CD14-positive monocyte (primary cell): ENCODE results near the gene SLC26A9. TPM values are rescaled to one million over a fixed set of nuclear protein-coding genes. Genes with fewer than 3 reads are reported as not detected.

Source experiments
- DNase-seq, 3 donors: peaks; one replicate each; pipeline ENCODE4 v3.0.0-alpha.2; 2011 to 2022
- H2AFZ ChIP-seq: 2 replicates; pipeline ENCODE4 v1.6.0; 2012; ENCODE audit warnings: mild to moderate bottlenecking, low read depth, low read length, inconsistent platforms; ENCODE audit not compliant: insufficient read depth, poor library complexity, severe bottlenecking
- H3K27ac ChIP-seq, 2 donors: 1 replicate in 1 of 2; 2 replicates in 1 of 2; pipeline ENCODE4 v1.5.1; 2012 to 2013; ENCODE audit warnings: low read length in 2 of 2, control low read depth in 1 of 2, inconsistent platforms in 1 of 2, low read depth in 1 of 2, mild to moderate bottlenecking in 1 of 2
- H3K27me3 ChIP-seq, 2 donors: one replicate each; pipeline versions ENCODE4 v1.6.0 to v1.6.1; 2011 to 2013; ENCODE audit warnings: low read length in 2 of 2; ENCODE audit not compliant: control insufficient read depth in 2 of 2, insufficient read depth in 2 of 2
- H3K36me3 ChIP-seq, 2 donors: replicated peaks in 1 of 2; 1 replicate in 1 of 2; 2 replicates in 1 of 2; pipeline versions ENCODE4 v1.5.1 to v1.6.1; 2012 to 2013; ENCODE audit warnings: low read length in 2 of 2, control low read depth in 1 of 2, inconsistent platforms in 1 of 2, mild to moderate bottlenecking in 1 of 2; ENCODE audit not compliant: insufficient read depth in 2 of 2, control insufficient read depth in 1 of 2
- H3K4me1 ChIP-seq, 2 donors: 1 replicate in 1 of 2; 2 replicates in 1 of 2; pipeline versions ENCODE4 v1.5.1 to v1.6.1; 2012 to 2013; ENCODE audit warnings: low read length in 2 of 2, control low read depth in 1 of 2, inconsistent platforms in 1 of 2, mild to moderate bottlenecking in 1 of 2, moderate library complexity in 1 of 2; ENCODE audit not compliant: insufficient read depth in 2 of 2, control insufficient read depth in 1 of 2
- H3K4me2 ChIP-seq: replicated peaks from 2 replicates; pipeline ENCODE3; 2012; ENCODE audit warnings: low read length, moderate library complexity, mild to moderate bottlenecking; ENCODE audit not compliant: poor library complexity, severe bottlenecking; ENCODE audit errors: extremely low read depth
- H3K4me3 ChIP-seq, 3 experiments: fragments of 200-600 bp in 1 of 3; sonication (generic) in 1 of 3; replicated peaks in 1 of 3; 1 replicate in 2 of 3; 2 replicates in 1 of 3; pipeline ENCODE4 v1.5.1; 2011 to 2013; ENCODE audit warnings: low read length in 3 of 3, mild to moderate bottlenecking in 3 of 3, control low read depth in 2 of 3, low read depth in 2 of 3, inconsistent platforms in 1 of 3, moderate library complexity in 1 of 3
- H3K79me2 ChIP-seq: 2 replicates; pipeline ENCODE4 v1.6.0; 2012; ENCODE audit warnings: mild to moderate bottlenecking, control low read depth, inconsistent platforms, low read length, moderate library complexity; ENCODE audit not compliant: insufficient read depth
- H3K9ac ChIP-seq: 2 replicates; pipeline ENCODE4 v1.6.0; 2017; ENCODE audit warnings: low read length, mild to moderate bottlenecking; ENCODE audit not compliant: insufficient read depth, poor library complexity, severe bottlenecking
- H3K9me3 ChIP-seq, 2 donors: replicated peaks in 1 of 2; 1 replicate in 1 of 2; 2 replicates in 1 of 2; pipeline versions ENCODE4 v1.5.1 to v1.6.1; 2012 to 2013; ENCODE audit warnings: low read length in 2 of 2, control low read depth in 1 of 2; ENCODE audit not compliant: control insufficient read depth in 1 of 2, insufficient read depth in 1 of 2
- H4K20me1 ChIP-seq: 2 replicates; pipeline ENCODE4 v1.6.0; 2012; ENCODE audit warnings: mild to moderate bottlenecking, low read length, control low read depth, moderate library complexity; ENCODE audit not compliant: insufficient read depth
- H3K27ac Mint-ChIP-seq, 7 donors: one replicate each; pipeline ENCODE4 v1.8.0; 2020; ENCODE audit warnings: mild to moderate bottlenecking in 7 of 7, mixed read lengths in 7 of 7, moderate library complexity in 6 of 7, inconsistent platforms in 2 of 7
- H3K27me3 Mint-ChIP-seq, 3 donors: one replicate each; pipeline ENCODE4 v1.8.0; 2021 to 2022; ENCODE audit warnings: low read depth in 3 of 3, mild to moderate bottlenecking in 3 of 3, mixed read lengths in 3 of 3, moderate library complexity in 3 of 3, inconsistent platforms in 1 of 3
- H3K36me3 Mint-ChIP-seq, 2 donors: one replicate each; pipeline ENCODE4 v1.8.0; 2020; ENCODE audit warnings: mixed read lengths in 2 of 2, inconsistent platforms in 1 of 2, mild to moderate bottlenecking in 1 of 2
- H3K4me1 Mint-ChIP-seq: one replicate; pipeline ENCODE4 v1.8.0; 2020; ENCODE audit warnings: mild to moderate bottlenecking, mixed read lengths
- H3K4me3 Mint-ChIP-seq, 2 donors: one replicate each; pipeline ENCODE4 v1.8.0; 2020; ENCODE audit warnings: mild to moderate bottlenecking in 2 of 2, mixed read lengths in 2 of 2, moderate library complexity in 1 of 2
- H3K9me3 Mint-ChIP-seq, 7 donors: one replicate each; pipeline ENCODE4 v1.8.0; 2020 to 2022; ENCODE audit warnings: mixed read lengths in 7 of 7, mild to moderate bottlenecking in 6 of 7, moderate library complexity in 6 of 7, inconsistent platforms in 2 of 7
- CTCF ChIP-seq: fragments of 200-600 bp; IDR thresholded peaks from one replicate; pipeline ENCODE4 v1.8.0; 2022; ENCODE audit warnings: antibody characterized with exemption, mild to moderate bottlenecking
- WGBS: methylation state at CpG from one replicate; pipeline ENCODE4 v1.1.5; 2013; ENCODE audit warnings: missing lambda C conversion rate; ENCODE audit not compliant: insufficient coverage; 5-methylcytosine and 5-hydroxymethylcytosine counted together
- intact Hi-C, 2 donors: fragments of 100-400 bp; cut with micrococcal nuclease; formaldehyde crosslinking; loops; one replicate each; pipeline versions ENCODE4 v1.15.0 to v1.15.1; 2023
- polyA minus RNA-seq: library from RNA; depleted of rRNA, polyadenylated mRNA; stranded (reverse); fragments of >200 nt; gene quantifications from 2 replicates; pipeline ENCODE4 v1.2.3, GENCODE V29; 2012
- polyA plus RNA-seq, 3 donors: library from polyadenylated mRNA; depleted of rRNA in 1 of 3; unstranded in 2 of 3; stranded (reverse) in 1 of 3; fragments of 300-500 nt in 2 of 3; fragments of >200 nt in 1 of 3; fragmentation: Illumina TruSeq in 2 of 3; gene quantifications; 1 replicate in 2 of 3; 2 replicates in 1 of 3; pipeline ENCODE4 v1.2.3, GENCODE V29; 2012 to 2021
- total RNA-seq, 12 experiments: library from RNA in 1 of 12; stranded (reverse) in 1 of 12; fragments of 120-200 nt in 1 of 12; gene quantifications; one replicate each; pipeline ENCODE4 v1.2.4 and lab custom pipeline; 2013 to 2026; ENCODE audit warnings: mixed read lengths in 6 of 12, inconsistent platforms in 1 of 12

The SLC26A9 gene, protein sequence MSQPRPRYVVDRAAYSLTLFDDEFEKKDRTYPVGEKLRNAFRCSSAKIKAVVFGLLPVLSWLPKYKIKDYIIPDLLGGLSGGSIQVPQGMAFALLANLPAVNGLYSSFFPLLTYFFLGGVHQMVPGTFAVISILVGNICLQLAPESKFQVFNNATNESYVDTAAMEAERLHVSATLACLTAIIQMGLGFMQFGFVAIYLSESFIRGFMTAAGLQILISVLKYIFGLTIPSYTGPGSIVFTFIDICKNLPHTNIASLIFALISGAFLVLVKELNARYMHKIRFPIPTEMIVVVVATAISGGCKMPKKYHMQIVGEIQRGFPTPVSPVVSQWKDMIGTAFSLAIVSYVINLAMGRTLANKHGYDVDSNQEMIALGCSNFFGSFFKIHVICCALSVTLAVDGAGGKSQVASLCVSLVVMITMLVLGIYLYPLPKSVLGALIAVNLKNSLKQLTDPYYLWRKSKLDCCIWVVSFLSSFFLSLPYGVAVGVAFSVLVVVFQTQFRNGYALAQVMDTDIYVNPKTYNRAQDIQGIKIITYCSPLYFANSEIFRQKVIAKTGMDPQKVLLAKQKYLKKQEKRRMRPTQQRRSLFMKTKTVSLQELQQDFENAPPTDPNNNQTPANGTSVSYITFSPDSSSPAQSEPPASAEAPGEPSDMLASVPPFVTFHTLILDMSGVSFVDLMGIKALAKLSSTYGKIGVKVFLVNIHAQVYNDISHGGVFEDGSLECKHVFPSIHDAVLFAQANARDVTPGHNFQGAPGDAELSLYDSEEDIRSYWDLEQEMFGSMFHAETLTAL
- total RNA-seq (2013), result not detected
- polyA plus RNA-seq, result under 1 TPM in 1 of 3 donors, not detected in 2; 0.04 TPM
- polyA minus RNA-seq, result not detected in 2 replicates
- total RNA-seq (lab: John Stamatoyannopoulos, UW), result 0 to 2.0 (median 0.05) reads per million in 11 experiments

DNA sequence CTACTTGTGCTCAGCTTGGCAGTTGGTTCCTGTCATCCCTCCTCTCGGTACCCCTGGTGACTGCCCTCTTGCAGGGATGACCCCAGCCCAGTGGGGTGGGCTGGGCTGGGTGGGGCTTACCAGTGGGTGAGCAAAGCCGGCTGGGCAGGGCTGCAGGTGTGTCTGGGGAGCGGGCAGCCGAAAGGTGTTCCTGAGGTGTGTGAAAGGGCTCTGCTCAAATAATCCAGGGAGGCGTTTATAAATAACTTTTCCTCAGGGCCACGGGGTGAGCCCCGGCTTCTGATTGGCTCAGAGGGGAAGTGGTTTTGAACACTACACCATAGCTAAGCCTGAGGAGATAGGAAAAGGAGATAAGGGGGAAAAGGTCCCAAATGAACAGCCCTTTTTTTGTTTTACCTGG is at the start of gene SLC26A9:
Gene SLC26A9, minus strand, starts transcription at position 212 of the 400 bp plus-strand sequence. CDS start 7,636 bp downstream, outside the sequence.
- H2AFZ ChIP-seq, result no peak within 1 kb of the TSS
- H3K27me3 Mint-ChIP-seq, result peaks cover 14 to 36% (median 17%) of the 10 kb centered on the region in 3 donors
- H3K36me3 ChIP-seq, result no peaks in the 10 kb centered on the region
- DNase-seq, result no peak
- intact Hi-C loops, result no loop called here
- no peak for TF ChIP-seq CTCF
- peaks cover 6 to 30% of the 10 kb centered on the region in 2 donors for H3K4me1 ChIP-seq
- H3K4me3 ChIP-seq, result no peak within 1 kb of the TSS
- peaks cover 0 to 2% (median 0%) of the 10 kb centered on the region in 7 donors for H3K9me3 Mint-ChIP-seq
- no peaks in the 10 kb centered on the region for H3K9me3 ChIP-seq
- H3K9ac ChIP-seq, result no peak within 1 kb of the TSS
- no peak within 1 kb of the TSS for H3K27ac ChIP-seq
- H3K36me3 Mint-ChIP-seq, result no peaks in the 10 kb centered on the region
- no peaks in the 10 kb centered on the region for H3K79me2 ChIP-seq
- no peak within 1 kb of the TSS for H3K4me2 ChIP-seq
- peaks cover 17% of the 10 kb centered on the region for H3K4me1 Mint-ChIP-seq
- 43% methylated on average over 6 of the region's 7 CpGs for WGBS
- peak within 1 kb of the TSS in 1 of 2 donors; percentile 10 for H3K4me3 Mint-ChIP-seq
- H4K20me1 ChIP-seq, result no peaks in the 10 kb centered on the region
- peak within 1 kb of the TSS in 1 of 7 donors; percentile 68 for H3K27ac Mint-ChIP-seq
- peaks cover 0 to 5% of the 10 kb centered on the region in 2 donors for H3K27me3 ChIP-seq

GRCh38 chr1:205992218-205992882 is 49.1 kb upstream of the SLC26A9 start:
- 98% methylated on average over 12 of the region's 14 CpGs for WGBS
- no peaks in the 10 kb centered on the region for H3K36me3 ChIP-seq
- peaks cover 0 to 6% (median 0%) of the 10 kb centered on the region in 3 donors for H3K27me3 Mint-ChIP-seq
- no peak overlapping the region for H3K9ac ChIP-seq
- H3K4me1 Mint-ChIP-seq, result peaks cover 14% of the 10 kb centered on the region
- peaks cover 0 to 4% of the 10 kb centered on the region in 2 donors for H3K9me3 ChIP-seq
- H3K79me2 ChIP-seq, result no peaks in the 10 kb centered on the region
- no peak overlapping the region for H3K4me3 ChIP-seq
- H3K4me2 ChIP-seq, result no peak overlapping the region
- no peak overlapping the region for H3K4me3 Mint-ChIP-seq
- peaks cover 0 to 18% of the 10 kb centered on the region in 2 donors for H3K36me3 Mint-ChIP-seq
- no peak for TF ChIP-seq CTCF
- H2AFZ ChIP-seq, result no peak overlapping the region
- peaks cover 4 to 11% (median 7%) of the 10 kb centered on the region in 7 donors for H3K9me3 Mint-ChIP-seq
- H3K27me3 ChIP-seq, result no peaks in the 10 kb centered on the region
- no peak overlapping the region for H3K27ac Mint-ChIP-seq
- H3K27ac ChIP-seq, result no peak overlapping the region
- no peaks in the 10 kb centered on the region for H3K4me1 ChIP-seq
- intact Hi-C loops, result no loop called here
- DNase-seq, result no peak
- H4K20me1 ChIP-seq, result no peaks in the 10 kb centered on the region
